Activated CD4-positive, alpha-beta T cell treated with anti-CD3 and anti-CD28 coated beads, Interleukin-2, amount 50 U/mL, for 1 hour (primary cell): Measurements from ENCODE around the gene VCL.
"Not testable (repeated sequence)": the region's sequence is repeated elsewhere in the genome, so short reads cannot be mapped to it uniquely, and the experiment has no call there.

Experiments
- DNase-seq: peaks from one replicate; pipeline ENCODE4 v3.0.0-alpha.2; 2020

The VCL gene

DNA sequence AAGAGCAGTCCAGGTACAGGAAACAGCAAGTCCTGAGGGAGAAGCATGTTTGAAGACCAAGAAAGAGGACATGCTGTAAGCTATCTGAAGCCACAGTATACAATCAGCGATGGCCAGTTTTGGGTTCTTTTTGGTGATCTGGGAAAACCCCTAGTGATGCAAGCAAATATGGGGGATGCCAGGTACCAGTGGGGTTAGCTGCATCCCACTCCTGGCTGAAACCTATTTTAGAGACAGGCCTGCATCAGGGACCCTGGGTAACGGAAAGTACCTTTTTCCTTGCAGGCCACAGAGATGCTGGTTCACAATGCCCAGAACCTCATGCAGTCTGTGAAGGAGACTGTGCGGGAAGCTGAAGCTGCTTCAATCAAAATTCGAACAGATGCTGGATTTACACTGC, 119.8 kb downstream of the VCL start:
- DNase-seq: no peak

GRCh38 chr10:74118804-74119203, 120.9 kb downstream of the VCL start:
- no peak for DNase-seq

DNA sequence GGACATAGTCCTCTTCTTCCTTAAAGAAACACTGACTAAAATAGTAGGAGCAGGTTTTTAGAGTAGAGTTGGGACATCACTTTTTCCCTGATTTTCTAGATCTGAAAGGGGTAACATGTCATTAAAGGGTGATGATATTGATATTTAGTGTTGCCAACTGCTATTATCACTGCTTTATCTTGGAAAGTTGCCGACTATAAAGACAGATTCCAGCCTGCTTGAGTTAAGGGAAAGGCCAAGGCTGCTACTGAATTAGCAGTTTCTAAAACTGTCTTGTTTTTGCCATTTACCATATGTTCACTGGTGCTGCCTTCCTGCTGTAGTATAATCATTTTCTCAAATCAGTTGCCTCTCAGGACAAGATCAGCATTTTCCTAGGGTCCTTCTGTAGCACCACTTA, 123.0 kb downstream of the VCL start:
- no peak for DNase-seq

GRCh38 chr10:74121368-74121767, 123.5 kb downstream of the VCL start:
- DNase-seq: no peak

- no peak for DNase-seq
Measured at GRCh38 chr10:74122060-74122459, 124.1 kb downstream of the VCL start.

GRCh38 chr10:74123081-74123480, 125.2 kb downstream of the VCL start:
- DNase-seq: no peak

- DNase-seq: no peak
Measured at GRCh38 chr10:74133923-74134820, 136.3 kb downstream of the VCL start.

DNA sequence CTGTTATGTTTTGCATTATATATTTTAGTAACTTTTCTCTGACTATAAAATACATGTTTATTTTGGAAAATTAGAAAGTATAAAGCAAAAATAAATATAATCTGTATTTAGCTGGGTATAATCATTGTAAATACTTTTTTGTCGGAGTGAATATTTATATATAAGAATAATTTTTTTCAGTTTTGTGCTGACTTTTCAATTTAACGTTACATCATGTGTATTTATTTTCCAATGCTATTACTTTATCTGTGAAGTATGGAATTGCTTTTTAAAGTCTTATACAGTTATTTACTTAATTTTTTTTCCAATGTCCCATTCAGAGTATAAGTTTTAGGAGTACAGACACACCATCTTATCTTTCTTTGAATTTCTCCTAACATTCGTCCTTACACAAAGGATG, 137.5 kb downstream of the VCL start:
- no peak for DNase-seq

DNA sequence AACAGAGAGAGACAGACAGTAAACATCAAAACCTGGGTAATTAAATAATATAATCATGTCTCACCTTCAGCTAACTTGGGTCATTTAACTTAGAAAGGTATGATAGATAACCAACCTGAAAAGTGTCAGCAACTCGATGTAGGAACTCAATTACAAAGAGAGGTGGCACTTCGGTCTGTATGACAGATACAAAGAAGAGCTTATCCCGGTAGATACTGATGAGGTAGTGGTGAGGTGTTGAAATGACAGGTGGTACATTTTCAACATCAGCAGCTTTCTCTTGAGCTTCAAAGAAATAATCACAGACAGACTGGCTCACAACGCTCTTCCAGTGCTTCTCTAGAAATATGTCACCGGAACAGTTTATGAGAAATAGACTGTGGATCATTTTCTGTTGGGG, 140.1 kb downstream of the VCL start:
- no peak for DNase-seq

DNA sequence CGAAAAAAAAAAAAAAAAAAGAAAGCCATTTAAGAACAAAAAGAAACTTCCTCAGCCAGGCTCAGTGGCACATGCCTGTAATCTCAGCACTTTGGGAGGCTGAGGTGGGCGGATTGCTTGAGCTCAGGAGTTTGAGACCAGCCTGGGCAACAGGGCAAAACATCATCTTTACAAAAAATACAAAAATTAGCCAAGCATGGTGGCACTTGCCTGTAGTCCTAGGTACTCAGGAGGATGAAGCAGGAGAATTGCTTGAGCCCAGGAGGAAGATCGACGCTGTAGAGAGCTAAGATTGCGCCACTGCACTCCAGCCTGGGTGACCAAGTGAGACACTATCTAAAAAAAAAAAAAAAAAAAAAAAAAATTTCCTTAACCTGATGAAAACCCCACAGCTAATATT, 140.7 kb downstream of the VCL start:
- not testable (repeated sequence) for DNase-seq

DNA sequence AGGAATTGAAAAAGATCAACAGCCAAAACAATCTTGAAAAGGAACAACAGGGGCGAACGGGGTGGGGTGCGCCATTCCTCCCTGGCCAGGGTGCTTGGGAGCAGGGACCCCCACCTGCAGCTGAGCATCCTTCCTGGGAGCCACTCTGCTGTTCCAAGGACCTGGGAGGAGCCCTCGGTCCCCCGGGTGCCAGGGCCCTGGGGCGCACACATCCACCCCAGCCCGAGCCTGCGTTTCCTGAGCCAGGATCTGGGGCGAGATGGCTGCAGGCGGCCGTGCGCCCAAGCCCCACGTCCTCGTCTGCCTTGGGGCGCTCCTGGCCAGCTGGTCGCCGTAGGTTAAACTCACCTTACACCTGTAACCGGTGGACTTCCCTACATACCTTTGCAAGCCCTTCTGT, 142.1 kb downstream of the VCL start:
- no peak for DNase-seq

DNA sequence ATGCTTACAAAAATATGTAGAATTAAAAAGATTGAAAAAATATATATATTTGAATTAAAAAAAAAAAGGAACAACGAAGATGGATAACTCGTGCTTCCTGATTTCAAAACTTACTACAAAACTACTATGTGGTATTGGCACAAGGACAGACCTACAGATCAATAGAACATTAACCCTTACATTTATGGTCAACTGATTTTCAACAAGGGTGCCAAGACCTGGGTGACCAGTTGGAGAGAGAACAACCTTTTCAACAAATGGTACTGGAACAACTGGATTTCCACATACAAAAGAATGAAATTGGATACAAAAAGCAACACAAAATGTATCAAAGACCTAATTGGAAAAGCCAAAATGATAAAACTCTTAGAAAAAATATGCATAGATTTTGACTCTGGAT, 142.6 kb downstream of the VCL start:
- no peak for DNase-seq

GRCh38 chr10:74145133-74145532, 147.2 kb downstream of the VCL start:
- DNase-seq: no peak

DNA sequence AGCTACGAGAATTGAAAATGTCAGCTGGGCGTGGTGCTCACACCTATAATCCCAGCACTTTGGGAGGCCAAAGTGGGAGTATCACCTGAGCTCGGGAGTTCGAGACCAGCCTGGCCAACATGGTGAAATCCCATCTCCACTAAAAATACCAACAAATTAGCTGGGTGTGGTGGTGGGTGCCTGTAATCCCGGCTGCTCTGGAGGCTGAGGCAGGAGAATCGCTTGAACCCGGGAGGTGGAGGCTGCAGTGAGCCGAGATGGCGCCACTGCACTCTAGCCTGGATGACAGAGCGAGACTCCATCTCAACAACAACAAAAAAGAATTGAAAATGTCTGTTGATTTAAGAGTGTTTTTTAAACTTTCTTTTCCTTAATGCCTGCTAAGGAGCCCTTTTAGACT, 149.1 kb downstream of the VCL start:
- DNase-seq: not testable (repeated sequence)

DNA sequence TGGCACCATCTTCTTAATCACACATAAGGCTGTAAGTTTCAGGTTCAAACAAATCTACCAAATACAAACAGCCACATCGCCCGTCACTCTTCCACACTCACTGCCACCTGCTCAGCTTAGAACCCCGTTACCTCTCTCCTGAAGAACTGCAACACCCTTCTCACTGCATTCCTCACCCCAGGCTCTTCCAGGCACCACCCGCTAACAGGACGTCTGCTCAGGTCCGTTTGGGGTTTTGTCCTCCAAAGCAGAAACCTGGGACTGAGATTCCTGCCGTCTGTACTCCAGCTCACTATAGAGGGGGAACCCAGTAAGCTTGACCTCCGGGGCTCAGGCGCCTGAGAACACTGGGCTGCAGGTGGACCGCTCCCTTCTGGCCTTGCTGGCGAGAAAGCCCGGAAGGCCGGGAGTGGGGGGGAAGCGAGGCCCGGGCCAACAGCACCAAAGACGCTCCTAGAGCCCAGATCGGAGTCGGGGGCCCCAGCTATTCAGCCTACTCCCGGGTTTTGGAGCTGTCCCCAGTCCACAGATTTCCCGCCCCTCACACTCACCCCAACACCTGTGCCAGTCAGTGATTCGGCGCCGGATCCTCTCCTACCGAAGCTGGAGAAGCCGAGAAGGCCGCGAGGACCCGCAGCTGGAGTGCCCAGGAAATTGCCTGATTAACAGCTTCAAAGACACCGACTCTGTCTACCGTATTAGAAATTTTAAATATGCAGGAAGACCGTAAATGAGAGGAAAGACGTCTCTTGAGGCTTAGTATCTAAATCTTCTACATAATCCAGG, 152.5 kb downstream of the VCL start, which contains the start of gene AP3M1:
TSS of gene AP3M1 (minus strand) at position 625 of the 786 bp plus-strand sequence. CDS start 12,449 bp downstream, outside the sequence.
- DNase-seq: peak; percentile 82

- DNase-seq: peak; percentile 100
Measured at GRCh38 chr10:74150990-74151878, 153.3 kb downstream of the VCL start, which contains the start of gene ADK. Gene ADK (plus strand): TSS chr10:74151221. CDS start chr10:74151279, 58 bp downstream.

GRCh38 chr10:74151879-74152722, 154.2 kb downstream of the VCL start:
- DNase-seq: no peak

DNA sequence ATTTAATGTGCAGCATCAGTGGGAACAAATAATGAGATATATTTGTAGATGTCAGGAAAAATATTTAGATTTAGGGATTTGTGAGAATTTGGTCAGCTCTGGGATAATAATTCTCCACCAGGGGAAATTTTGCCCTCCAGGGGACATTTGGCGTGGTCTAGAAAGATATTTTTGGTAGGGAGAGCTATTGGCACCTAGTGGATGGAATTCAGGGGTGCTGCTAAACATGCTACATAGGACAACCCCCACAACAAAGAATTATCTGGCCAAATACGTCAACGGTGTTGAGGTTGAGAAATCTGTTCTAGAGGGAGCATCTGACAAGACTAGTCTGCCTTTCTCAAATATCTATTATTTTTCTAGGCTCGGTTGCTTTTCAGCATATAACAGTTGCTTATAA, 155.2 kb downstream of the VCL start:
- DNase-seq: no peak

GRCh38 chr10:74153676-74154075, 155.8 kb downstream of the VCL start:
- no peak for DNase-seq

- no peak for DNase-seq
Measured at GRCh38 chr10:74156919-74157289, 159.0 kb downstream of the VCL start.

DNA sequence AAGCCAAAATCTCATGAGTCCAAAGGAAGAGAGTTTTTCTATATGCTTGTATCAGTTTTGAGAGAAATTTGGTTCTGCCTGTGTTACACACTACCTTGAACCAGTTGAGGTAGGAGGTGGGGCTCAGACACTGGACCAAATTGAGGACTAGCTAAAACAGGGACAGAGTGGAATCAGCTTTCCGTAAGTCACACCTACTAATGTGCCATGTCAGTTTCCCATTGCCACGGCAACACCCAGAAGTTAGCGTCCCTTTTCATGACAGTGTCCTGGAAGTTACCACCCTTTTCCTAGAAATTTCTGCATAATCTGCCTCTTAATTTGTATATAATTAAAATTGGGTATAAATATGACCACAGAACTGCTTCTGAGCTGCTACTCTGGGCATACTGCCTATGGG, 162.1 kb downstream of the VCL start:
- no peak for DNase-seq
